ENCODE results near the gene CST9L.

Gene CST9L

GRCh38 chr20:23541330-23541729 is 27.0 kb downstream of the CST9L start:
- Mint-ChIP-seq H3K4me3 (no peak overlapping the region), H3K4me1 (no peaks in the 10 kb centered on the region), H3K36me3 (ENCODE audit: low read depth) (no peaks in the 10 kb centered on the region), H3K9me3 (no peaks in the 10 kb centered on the region), H3K27me3 (ENCODE audit: low read depth) (peaks cover 3% of the 10 kb centered on the region), H3K27ac (no peak overlapping the region)
- TF ChIP-seq, protein P1, sequence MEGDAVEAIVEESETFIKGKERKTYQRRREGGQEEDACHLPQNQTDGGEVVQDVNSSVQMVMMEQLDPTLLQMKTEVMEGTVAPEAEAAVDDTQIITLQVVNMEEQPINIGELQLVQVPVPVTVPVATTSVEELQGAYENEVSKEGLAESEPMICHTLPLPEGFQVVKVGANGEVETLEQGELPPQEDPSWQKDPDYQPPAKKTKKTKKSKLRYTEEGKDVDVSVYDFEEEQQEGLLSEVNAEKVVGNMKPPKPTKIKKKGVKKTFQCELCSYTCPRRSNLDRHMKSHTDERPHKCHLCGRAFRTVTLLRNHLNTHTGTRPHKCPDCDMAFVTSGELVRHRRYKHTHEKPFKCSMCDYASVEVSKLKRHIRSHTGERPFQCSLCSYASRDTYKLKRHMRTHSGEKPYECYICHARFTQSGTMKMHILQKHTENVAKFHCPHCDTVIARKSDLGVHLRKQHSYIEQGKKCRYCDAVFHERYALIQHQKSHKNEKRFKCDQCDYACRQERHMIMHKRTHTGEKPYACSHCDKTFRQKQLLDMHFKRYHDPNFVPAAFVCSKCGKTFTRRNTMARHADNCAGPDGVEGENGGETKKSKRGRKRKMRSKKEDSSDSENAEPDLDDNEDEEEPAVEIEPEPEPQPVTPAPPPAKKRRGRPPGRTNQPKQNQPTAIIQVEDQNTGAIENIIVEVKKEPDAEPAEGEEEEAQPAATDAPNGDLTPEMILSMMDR (IDR thresholded peaks at IDR 0.05; ENCODE audit: unreplicated experiment in 3 of 3), result no peak

GRCh38 chr20:23540624-23541023 is 27.7 kb downstream of the CST9L start:
- Mint-ChIP-seq H3K9me3 (no peaks in the 10 kb centered on the region), H3K4me3 (no peak overlapping the region), H3K27ac (no peak overlapping the region), H3K4me1 (no peaks in the 10 kb centered on the region), H3K27me3 (ENCODE audit: low read depth) (peaks cover 3% of the 10 kb centered on the region), H3K36me3 (ENCODE audit: low read depth) (no peaks in the 10 kb centered on the region)
- TF ChIP-seq, protein P1 (IDR thresholded peaks at IDR 0.05; ENCODE audit: unreplicated experiment in 3 of 3), result no peak

DNA sequence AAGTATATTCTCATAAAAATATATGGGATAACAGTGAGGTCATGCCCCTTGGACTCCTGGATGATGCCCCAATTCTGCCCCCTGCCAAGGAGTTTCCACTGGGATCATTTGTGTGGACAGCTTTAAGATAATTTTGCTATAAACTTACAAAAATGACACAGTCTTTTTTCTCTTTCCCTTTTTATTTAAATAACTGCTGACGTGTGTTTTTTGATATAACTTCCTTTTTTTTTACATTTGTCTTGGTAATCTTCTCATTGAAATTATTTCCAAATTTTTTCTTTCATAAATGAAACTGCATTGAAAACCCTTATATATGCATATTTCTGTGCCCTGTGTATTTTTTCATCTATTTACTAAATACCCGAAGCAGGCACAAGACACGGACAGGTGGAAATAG is 31.3 kb downstream of the CST9L start:
- Mint-ChIP-seq H3K36me3 (ENCODE audit: low read depth) (no peaks in the 10 kb centered on the region), H3K9me3 (no peaks in the 10 kb centered on the region), H3K27ac (no peak overlapping the region), H3K27me3 (ENCODE audit: low read depth) (peaks cover 3% of the 10 kb centered on the region), H3K4me1 (no peaks in the 10 kb centered on the region), H3K4me3 (no peak overlapping the region)
- TF ChIP-seq, protein P1 (IDR thresholded peaks at IDR 0.05; ENCODE audit: unreplicated experiment in 3 of 3), result no peak

GRCh38 chr20:23536328-23536974 is 31.8 kb downstream of the CST9L start:
- no peak overlapping the region for H3K4me3 Mint-ChIP-seq
- no peaks in the 10 kb centered on the region for H3K36me3 Mint-ChIP-seq (ENCODE audit: low read depth)
- TF ChIP-seq, protein P1 (IDR thresholded peaks at IDR 0.05; ENCODE audit: unreplicated experiment in 3 of 3), result no peak
- peaks cover 3% of the 10 kb centered on the region for H3K27me3 Mint-ChIP-seq (ENCODE audit: low read depth)
- no peaks in the 10 kb centered on the region for H3K4me1 Mint-ChIP-seq
- no peaks in the 10 kb centered on the region for H3K9me3 Mint-ChIP-seq
- no peak overlapping the region for H3K27ac Mint-ChIP-seq

- Mint-ChIP-seq H3K4me3 (no peak overlapping the region), H3K9me3 (peaks cover 4% of the 10 kb centered on the region), H3K27ac (no peak overlapping the region), H3K27me3 (ENCODE audit: low read depth) (peaks cover 3% of the 10 kb centered on the region), H3K4me1 (no peaks in the 10 kb centered on the region), H3K36me3 (ENCODE audit: low read depth) (no peaks in the 10 kb centered on the region)
- TF ChIP-seq, protein P1 (IDR thresholded peaks at IDR 0.05; ENCODE audit: unreplicated experiment in 3 of 3), result no peak
These were observed 33.3 kb downstream of the CST9L start for GRCh38 chr20:23534801-23535593.
